ENCODE measurements around the gene ATG14.

ATG14 gene

GRCh38 chr14:55327179-55327578, 84.5 kb downstream of the ATG14 start:
- no peaks in the 10 kb centered on the region for H3K36me3 ChIP-seq
- H3K4me3 ChIP-seq (ENCODE audit: low read depth in 1 of 2, low read length in 1 of 2): no peak overlapping the region
- peak overlapping the region; percentile 3 for H3K27ac ChIP-seq
- no peaks in the 10 kb centered on the region for H3K27me3 ChIP-seq
- no peaks in the 10 kb centered on the region for H3K9me3 ChIP-seq
- no peak for TF ChIP-seq CTCF (IDR thresholded peaks at IDR 0.05)
- peaks cover 4 to 7% of the 10 kb centered on the region in 2 experiments for H3K4me1 ChIP-seq (ENCODE audit: control insufficient read depth in 1 of 2, insufficient read depth in 1 of 2, low read depth in 1 of 2, low read length in 1 of 2)

GRCh38 chr14:55324812-55325211, 86.8 kb downstream of the ATG14 start:
- Histone ChIP-seq H3K36me3 (no peaks in the 10 kb centered on the region), H3K9me3 (no peaks in the 10 kb centered on the region), H3K4me1 (ENCODE audit: control insufficient read depth in 1 of 2, insufficient read depth in 1 of 2, low read depth in 1 of 2, low read length in 1 of 2) (peaks cover 4 to 7% of the 10 kb centered on the region in 2 experiments), H3K27me3 (no peaks in the 10 kb centered on the region), H3K4me3 (ENCODE audit: low read depth in 1 of 2, low read length in 1 of 2) (no peak overlapping the region), H3K27ac (no peak overlapping the region)
- TF ChIP-seq CTCF (IDR thresholded peaks at IDR 0.05): no peak

- H3K4me1 ChIP-seq (ENCODE audit: control insufficient read depth in 1 of 2, insufficient read depth in 1 of 2, low read depth in 1 of 2, low read length in 1 of 2): peaks cover 4 to 7% of the 10 kb centered on the region in 2 experiments
- H3K9me3 ChIP-seq: no peaks in the 10 kb centered on the region
- no peak overlapping the region for H3K27ac ChIP-seq
Measured at GRCh38 chr14:55323910-55324309, 87.7 kb downstream of the ATG14 start.

GRCh38 chr14:55318694-55319093, 92.9 kb downstream of the ATG14 start:
- no peaks in the 10 kb centered on the region for H3K27me3 ChIP-seq
- no peaks in the 10 kb centered on the region for H3K4me1 ChIP-seq (ENCODE audit: control insufficient read depth in 1 of 2, insufficient read depth in 1 of 2, low read depth in 1 of 2, low read length in 1 of 2)
- TF ChIP-seq CTCF (IDR thresholded peaks at IDR 0.05): no peak
- no peak overlapping the region for H3K4me3 ChIP-seq (ENCODE audit: low read depth in 1 of 2, low read length in 1 of 2)
- peaks cover 4% of the 10 kb centered on the region for H3K36me3 ChIP-seq
- no peak overlapping the region for H3K27ac ChIP-seq
- H3K9me3 ChIP-seq: no peaks in the 10 kb centered on the region

More at GRCh38 chr14:55323910-55324309, 87.7 kb downstream of the ATG14 start:
- H3K27me3 ChIP-seq: no peaks in the 10 kb centered on the region
- H3K4me3 ChIP-seq (ENCODE audit: low read depth in 1 of 2, low read length in 1 of 2): no peak overlapping the region
- H3K36me3 ChIP-seq: no peaks in the 10 kb centered on the region
- TF ChIP-seq CTCF (IDR thresholded peaks at IDR 0.05): no peak

GRCh38 chr14:55317542-55318306, 93.9 kb downstream of the ATG14 start:
- Histone ChIP-seq H3K4me3 (ENCODE audit: low read depth in 1 of 2, low read length in 1 of 2) (no peak overlapping the region), H3K36me3 (peaks cover 4% of the 10 kb centered on the region), H3K27ac (no peak overlapping the region), H3K9me3 (no peaks in the 10 kb centered on the region), H3K4me1 (ENCODE audit: control insufficient read depth in 1 of 2, insufficient read depth in 1 of 2, low read depth in 1 of 2, low read length in 1 of 2) (no peaks in the 10 kb centered on the region), H3K27me3 (no peaks in the 10 kb centered on the region)
- TF ChIP-seq CTCF (IDR thresholded peaks at IDR 0.05): no peak
